ENCODE data around the gene AKT3.

GRCh38 chr1:243754348-243754747, 95.7 kb downstream of the AKT3 start:
- no peak for TF ChIP-seq POLR2A (IDR thresholded peaks at IDR 0.05; ENCODE audit: low read depth, low read length)
- TF ChIP-seq POU2F2 (IDR thresholded peaks at IDR 0.05; ENCODE audit: low read depth, low read length), result no peak
- no peak for TF ChIP-seq POLR2AphosphoS5 (IDR thresholded peaks at IDR 0.05; ENCODE audit: low read depth, low read length)
- TF ChIP-seq TAF1 (IDR thresholded peaks at IDR 0.05; ENCODE audit: low read depth, low read length), result no peak
- TF ChIP-seq SPI1 (IDR thresholded peaks at IDR 0.05; ENCODE audit: low read depth, low read length), result no peak

All from GM12891 (cell line).